Measurements from ENCODE around the gene FAM83G.
A peak's percentile ranks its signal among the peaks of the same experiment; 100 is the strongest.

The FAM83G gene

GRCh38 chr17:19023209-19023999 lies 18.8 kb upstream of the FAM83G start (continued):
- TF ChIP-seq SP3 (tag by site-specific recombination; IDR thresholded peaks at IDR 0.05) (no peak), HOXC10 (CRISPR knock-in tag; IDR thresholded peaks at IDR 0.05) (no peak), AEBP2 (tag by site-specific recombination; IDR thresholded peaks at IDR 0.05; ENCODE audit: borderline replicate concordance) (no peak), ZBTB10 (tag by site-specific recombination; IDR thresholded peaks at IDR 0.05) (no peak), REST (tag by site-specific recombination; IDR thresholded peaks at IDR 0.05) (no peak), ZNF366 (tag by site-specific recombination; conservative IDR thresholded peaks at IDR 0.05) (no peak), ZFP41 (tag by site-specific recombination; IDR thresholded peaks at IDR 0.05; ENCODE audit: borderline replicate concordance) (no peak)

GRCh38 chr17:19022747-19023146 lies 18.2 kb upstream of the FAM83G start:
- H3K36me3 ChIP-seq (ENCODE audit: control insufficient read depth in 2 of 2, insufficient read depth in 1 of 2, low read length in 2 of 2), result no peaks in the 10 kb centered on the region
- TF ChIP-seq ZNF169 (tag by site-specific recombination; IDR thresholded peaks at IDR 0.05) (no peak), ZBTB17 (tag by site-specific recombination; IDR thresholded peaks at IDR 0.05) (peak; percentile 69), SP7 (tag by site-specific recombination; IDR thresholded peaks at IDR 0.05) (0 out of 2 replicates have a peak, but pooled peaks have one; percentile 34)
- no peak overlapping the region for H3K4me3 ChIP-seq (ENCODE audit: low read depth, low read length)
- no peak overlapping the region for H3K27ac ChIP-seq (ENCODE audit: extremely low read depth, low read depth, low read length)
- H3K9me3 ChIP-seq (ENCODE audit: control insufficient read depth, insufficient read depth, low read depth, low read length), result no peaks in the 10 kb centered on the region
- H3K4me1 ChIP-seq (ENCODE audit: control insufficient read depth, insufficient read depth, low read length), result no peaks in the 10 kb centered on the region
- ChIA-PET CTCF (interaction anchor here (0.9 to 4.8 kb wide), 4 partner anchors 53 to 397 kb away, joined by 3 to 31 read pairs (median 5); no protein-coding TSS in a partner anchor), POLR2A (interaction anchor here (1.7 kb wide), 2 partner anchors 18 to 22 kb away, joined by 3 to 5 read pairs; partner anchors contain the start of gene FAM83G)

GRCh38 chr17:19022128-19022527 lies 17.6 kb upstream of the FAM83G start:
- H3K27ac ChIP-seq (ENCODE audit: extremely low read depth, low read depth, low read length), result no peak overlapping the region
- H3K9me3 ChIP-seq (ENCODE audit: control insufficient read depth, insufficient read depth, low read depth, low read length), result no peaks in the 10 kb centered on the region
- H3K4me3 ChIP-seq (ENCODE audit: low read depth, low read length), result no peak overlapping the region
- ChIA-PET CTCF (interaction anchor here (0.9 to 4.8 kb wide), 4 partner anchors 53 to 396 kb away, joined by 3 to 31 read pairs (median 5); no protein-coding TSS in a partner anchor), POLR2A (interaction anchor here (1.7 kb wide), 2 partner anchors 17 to 21 kb away, joined by 3 to 5 read pairs; partner anchors contain the start of gene FAM83G)
- H3K36me3 ChIP-seq (ENCODE audit: control insufficient read depth in 2 of 2, insufficient read depth in 1 of 2, low read length in 2 of 2), result no peaks in the 10 kb centered on the region
- TF ChIP-seq ZNF214 (tag by site-specific recombination; IDR thresholded peaks at IDR 0.05; ENCODE audit: borderline replicate concordance) (no peak), ZNF16 (tag by site-specific recombination; IDR thresholded peaks at IDR 0.05; ENCODE audit: low read depth) (no peak), ZNF354C (tag by site-specific recombination; IDR thresholded peaks at IDR 0.05; ENCODE audit: borderline replicate concordance, low read depth) (no peak), ZNF626 (tag by site-specific recombination; IDR thresholded peaks at IDR 0.05) (no peak), INSM2 (tag by site-specific recombination; IDR thresholded peaks at IDR 0.05) (no peak), ZNF639 (tag by site-specific recombination; IDR thresholded peaks at IDR 0.05) (no peak), MZF1 (tag by site-specific recombination; IDR thresholded peaks at IDR 0.05; ENCODE audit: borderline replicate concordance) (no peak), ZNF549 (tag by site-specific recombination; IDR thresholded peaks at IDR 0.05) (no peak)
- no peaks in the 10 kb centered on the region for H3K4me1 ChIP-seq (ENCODE audit: control insufficient read depth, insufficient read depth, low read length)
